Epidermal melanocyte (primary cell): ENCODE results near the gene ZFHX2.

ENCODE experiments used
- DNase-seq: peaks from one replicate; pipeline ENCODE4 v3.0.0; 2011; ENCODE audit warnings: low spot score; ENCODE audit not compliant: insufficient read length

ZFHX2 gene

GRCh38 chr14:23572836-23573235 is 21.3 kb upstream of the ZFHX2 start:
- peak; percentile 16 for DNase-seq

DNA sequence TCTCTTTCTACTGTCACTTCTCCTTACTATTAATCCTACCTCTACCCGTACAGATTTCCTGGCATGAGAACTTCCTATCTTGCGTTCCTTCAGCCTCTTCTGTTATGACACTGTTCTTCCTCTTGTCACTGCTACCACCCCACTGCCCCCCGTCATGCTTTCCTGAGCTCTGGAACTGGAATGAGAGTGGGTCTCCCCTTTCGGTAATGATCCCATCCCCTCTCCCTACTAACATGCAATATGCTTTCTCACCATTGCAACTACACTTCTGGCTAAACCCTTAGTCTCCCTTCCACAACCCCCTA is 20.9 kb upstream of the ZFHX2 start:
- no peak for DNase-seq

DNA sequence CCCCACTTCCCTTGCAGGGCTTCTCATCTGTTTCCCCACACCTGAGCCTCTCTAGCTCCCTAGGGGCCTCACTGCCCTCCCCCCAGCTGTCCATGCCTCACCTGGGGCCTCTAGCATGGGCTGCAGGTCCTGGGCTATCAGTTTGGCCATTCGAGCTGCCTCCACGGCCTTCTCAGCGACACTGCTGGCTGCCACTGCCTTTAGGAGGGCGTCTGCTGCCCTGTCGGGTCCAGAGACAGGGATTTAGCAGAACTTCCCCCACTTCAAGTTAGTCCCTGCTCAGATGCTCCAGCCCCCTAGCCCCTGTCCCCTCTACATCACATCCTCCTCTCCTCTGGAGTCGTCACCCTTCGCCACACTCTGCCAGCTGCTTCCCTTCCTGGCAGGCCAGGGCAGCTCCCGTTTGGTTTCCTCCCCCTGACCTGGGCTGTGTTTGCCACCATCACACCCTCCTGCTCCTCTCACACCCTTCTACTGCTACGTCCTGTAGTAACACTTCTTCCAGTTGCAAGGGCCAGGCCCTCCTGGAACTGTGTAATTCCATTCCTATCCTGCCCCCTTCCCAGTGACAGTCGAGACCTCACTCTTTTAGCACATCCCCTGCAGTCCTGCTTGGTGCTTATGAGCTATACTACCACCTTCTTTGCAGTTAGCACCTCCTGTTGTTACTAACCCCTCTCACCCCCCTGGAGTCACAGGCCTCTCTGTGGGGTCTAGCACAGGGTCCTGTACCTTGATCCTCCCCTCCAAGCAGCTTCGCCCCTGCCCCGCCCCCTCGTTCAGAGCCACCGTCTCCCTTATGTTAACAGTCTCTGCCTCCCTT is 20.3 kb upstream of the ZFHX2 start:
- DNase-seq = peak; percentile 7

DNA sequence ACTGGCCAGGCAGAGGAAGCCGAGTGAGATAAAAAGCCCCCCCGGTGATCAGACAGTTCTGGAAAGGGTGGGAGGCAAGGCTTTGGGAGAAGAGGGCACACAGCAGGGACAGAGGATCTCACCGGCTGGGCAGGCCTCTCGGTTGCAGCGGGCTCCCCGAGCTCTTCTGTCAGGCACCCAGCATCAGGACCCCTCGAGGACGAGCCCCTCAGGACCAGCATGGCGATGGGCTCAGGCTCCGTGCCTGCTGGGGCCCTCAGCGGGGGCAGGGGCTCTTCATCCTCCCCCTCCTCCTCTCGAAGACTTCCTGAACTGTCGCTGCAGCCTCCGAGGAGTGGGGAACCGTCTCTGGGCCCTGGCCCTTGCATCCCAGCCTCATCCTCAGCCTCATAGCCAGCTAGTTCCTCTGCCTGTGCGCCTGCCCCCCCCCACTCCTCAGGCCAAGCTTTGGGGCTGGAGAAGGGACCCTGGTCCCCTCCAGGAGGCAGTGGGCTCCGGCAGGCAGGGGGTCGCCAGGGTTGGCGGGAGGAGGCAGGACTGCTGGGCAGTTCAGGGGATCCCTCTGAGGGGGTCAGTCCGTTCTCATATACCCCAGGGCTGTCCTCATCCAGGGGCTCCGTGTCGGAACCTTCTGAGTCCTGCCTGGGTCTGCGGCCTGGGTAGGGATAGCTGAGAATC is 19.4 kb upstream of the ZFHX2 start:
- no peak for DNase-seq

- DNase-seq = no peak
These were observed 18.0 kb upstream of the ZFHX2 start for GRCh38 chr14:23569443-23570151.

DNA sequence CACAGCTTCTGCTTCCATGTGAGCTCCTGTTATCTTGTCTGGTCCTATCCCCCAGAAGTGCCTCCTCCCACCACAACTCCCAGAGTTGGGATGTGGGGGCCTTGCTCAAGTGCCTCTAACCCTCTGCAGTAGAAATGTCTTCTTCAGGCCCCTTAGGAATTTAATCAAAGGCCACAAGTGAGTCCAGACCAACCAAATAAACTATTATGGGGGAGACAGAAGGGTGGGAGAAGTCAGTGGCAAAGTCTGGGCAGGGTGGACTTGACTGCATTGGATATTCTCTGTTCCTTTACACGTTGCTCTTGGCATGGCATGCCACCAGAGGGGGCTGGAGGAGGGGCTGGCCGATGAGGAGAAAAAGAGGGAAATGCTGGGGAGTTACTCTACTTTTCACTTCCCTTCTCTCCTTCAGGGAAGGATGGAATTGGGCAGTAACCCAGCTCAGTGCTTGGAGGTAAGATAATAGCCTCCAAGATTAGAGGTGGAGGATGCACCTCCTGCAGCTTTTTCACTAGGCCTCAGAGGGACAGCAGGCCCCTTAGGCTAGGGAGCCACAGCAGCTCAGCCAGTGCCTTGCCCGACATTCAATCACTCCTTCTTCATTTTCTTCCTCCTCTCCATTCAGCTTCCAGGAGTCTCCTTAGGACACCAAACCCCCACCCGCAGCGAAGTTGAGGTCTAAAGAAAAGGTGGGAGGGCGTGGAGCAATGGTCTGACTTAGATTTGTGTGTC is 17.2 kb upstream of the ZFHX2 start:
- no peak for DNase-seq

DNA sequence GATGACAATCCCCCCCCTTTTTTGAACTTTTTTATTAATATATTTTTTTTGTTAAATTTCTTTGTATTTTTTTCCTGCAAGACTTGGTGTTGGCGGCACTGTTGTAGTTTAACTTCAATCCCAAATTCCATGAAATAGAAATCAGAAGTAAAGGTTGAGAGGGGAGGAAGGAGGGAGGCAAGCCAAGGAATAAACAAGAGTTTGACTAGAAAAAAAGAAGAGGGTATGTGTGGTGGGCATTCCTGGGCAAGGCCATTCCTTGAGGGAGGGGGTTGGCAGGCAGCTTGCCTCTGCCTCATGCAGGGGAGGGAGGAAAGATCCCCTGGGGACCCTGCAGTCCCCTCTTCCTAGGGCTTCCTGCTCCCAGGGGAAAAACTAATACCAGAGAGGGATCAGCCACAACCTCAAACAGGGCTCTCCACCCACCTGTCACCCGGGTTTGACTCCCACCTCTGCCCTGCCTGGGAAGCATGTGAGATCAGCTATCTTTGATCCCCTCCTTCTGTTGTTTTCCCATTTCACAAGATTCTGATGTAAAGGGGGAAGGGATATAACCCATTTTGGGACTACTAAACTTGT is 16.5 kb upstream of the ZFHX2 start:
- no peak for DNase-seq

DNA sequence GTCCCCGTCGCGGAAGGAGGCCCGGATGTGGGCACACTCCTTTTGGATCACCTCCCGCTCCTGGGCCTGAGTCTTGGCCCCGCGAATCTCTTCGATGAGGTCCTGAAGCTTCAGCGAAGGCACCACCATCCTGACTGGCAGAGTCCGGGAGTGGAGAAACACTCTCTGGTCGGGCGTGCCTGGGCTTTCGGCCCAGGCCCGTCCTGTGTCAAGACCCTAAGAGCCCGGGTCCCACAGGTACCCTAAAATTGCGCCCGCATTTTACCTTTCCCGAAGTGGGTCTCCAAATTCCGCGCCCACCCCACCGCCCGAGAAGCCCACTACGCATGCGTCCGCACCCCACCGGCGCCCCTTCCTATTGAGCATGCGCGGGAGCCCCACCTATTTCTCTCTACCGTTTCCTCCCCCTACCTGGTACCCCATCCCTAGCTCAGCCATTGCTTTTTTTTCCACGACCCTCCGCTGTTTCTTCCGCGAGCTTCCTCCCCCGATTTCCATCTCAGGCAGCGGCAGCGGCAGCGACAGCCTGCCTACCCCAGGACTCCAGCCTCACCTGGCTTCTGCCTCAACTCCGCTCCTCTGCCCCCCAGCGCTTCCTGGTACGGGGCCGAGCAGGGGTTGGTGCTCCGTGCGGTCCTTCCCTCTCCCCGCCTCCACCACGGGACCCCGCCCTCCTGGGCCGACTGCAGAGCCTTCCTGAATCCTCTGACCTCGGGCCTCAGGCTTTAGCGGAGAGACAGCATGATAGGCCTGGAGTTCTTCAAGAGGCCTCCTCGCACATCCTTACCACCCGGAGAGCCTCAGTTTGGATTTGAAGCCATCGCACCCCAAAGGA is 15.8 kb upstream of the ZFHX2 start, which contains the start of gene AP1G2:
TSS of gene AP1G2 (minus strand) at position 606 of the 835 bp plus-strand sequence. CDS start at position 129, 477 bp downstream.
- peak; percentile 74 for DNase-seq

- no peak for DNase-seq
These were observed 15.2 kb upstream of the ZFHX2 start for GRCh38 chr14:23566778-23567185.

- no peak for DNase-seq
These were observed 14.7 kb upstream of the ZFHX2 start for GRCh38 chr14:23566112-23566777.

- DNase-seq = no peak
These were observed 14.1 kb upstream of the ZFHX2 start for GRCh38 chr14:23565626-23566025.

GRCh38 chr14:23564876-23565275 is 13.3 kb upstream of the ZFHX2 start:
- no peak for DNase-seq

- no peak for DNase-seq
These were observed 12.7 kb upstream of the ZFHX2 start for GRCh38 chr14:23564181-23564812.

GRCh38 chr14:23563473-23564180 is 12.1 kb upstream of the ZFHX2 start:
- DNase-seq = no peak

DNA sequence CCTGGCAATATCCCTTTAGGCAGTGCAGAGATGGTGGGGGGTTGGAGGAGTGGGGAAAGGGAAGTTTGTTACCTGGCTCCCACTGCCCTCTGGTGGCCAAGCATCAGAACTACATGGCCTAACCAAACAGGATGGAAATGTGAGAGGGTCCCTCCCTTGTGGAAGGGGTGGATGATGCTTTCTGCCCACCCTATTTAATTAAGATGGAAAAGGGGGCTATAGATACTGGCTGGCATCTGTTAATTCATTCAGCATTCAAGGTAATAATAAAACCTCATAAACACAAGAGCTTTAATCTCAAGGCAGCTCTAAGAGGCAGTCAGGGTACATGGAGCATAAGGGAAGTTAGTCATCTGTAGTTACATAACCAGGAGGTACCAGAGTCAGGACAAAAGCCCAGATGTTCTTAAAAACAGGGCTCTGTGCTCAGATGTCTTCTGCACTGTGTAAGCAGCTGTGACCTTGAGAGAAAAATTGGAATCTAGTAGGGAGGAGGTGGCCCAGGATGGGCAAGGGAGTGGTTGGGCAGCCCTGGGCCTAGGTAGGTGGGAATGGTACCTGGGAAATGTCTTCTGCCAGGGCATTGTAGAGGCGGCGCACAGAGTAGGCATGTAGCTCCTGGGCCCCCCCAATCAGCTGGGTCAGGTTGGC is 11.4 kb upstream of the ZFHX2 start:
- DNase-seq = no peak

DNA sequence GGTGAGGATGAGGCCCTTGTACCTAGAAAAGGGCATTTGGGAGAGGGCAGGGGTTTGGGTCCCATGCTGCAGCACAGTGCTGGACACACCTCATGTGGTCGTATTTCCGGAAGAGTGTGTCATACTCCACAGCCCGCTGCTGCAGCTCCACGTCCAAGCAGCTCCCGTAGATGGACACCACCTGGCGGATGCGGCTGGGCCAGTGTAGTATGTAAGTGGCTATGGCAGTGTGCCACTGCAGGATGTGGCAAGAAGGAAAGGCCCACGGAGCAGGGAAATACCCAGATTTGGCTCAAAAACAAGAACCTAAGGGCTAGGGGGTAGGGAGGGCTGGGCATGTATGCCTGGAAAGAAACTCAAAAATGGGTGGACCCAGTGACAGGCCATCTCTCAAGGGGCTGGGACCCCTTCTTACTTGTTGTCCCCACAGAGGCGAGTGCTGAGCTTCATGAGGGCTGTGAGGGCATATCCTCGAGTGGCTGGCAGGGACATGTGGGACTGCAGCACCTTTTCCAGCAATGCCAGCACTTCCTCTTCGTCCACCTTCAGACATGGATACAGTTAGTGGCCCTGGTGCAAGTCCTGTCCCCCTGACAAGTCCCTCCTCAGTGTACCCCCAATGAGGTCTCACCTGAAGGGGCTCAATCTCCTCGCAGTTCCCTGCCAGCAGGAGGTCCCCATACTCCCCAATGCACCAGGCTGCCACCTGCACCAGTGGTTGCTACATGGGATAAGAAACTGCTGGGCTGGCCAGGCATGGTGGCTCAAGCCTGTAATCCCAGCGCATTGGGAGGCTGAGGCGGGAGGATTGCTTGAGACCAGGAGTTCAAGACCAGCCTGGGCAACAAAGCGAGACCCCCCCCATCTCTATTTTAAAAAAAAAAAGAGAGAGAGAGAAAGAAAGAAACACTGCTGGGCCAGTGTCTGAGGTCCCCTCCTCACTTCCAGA is 10.6 kb upstream of the ZFHX2 start:
- no peak for DNase-seq

GRCh38 chr14:23561259-23561658 is 9.7 kb upstream of the ZFHX2 start:
- no peak for DNase-seq
